Epithelial cell of esophagus (primary cell): ENCODE results near the gene ATP6V0D1.
"Not testable (repeated sequence)": the region's sequence is repeated elsewhere in the genome, so short reads cannot be mapped to it uniquely, and the experiment has no call there.

Experiments
- DNase-seq: peaks from one replicate; pipeline ENCODE4 v3.0.0; 2010; ENCODE audit warnings: low read depth
- H3K4me3 ChIP-seq: 2 replicates; pipeline ENCODE4 v1.5.1; 2011; ENCODE audit warnings: mild to moderate bottlenecking, low read length, control low read depth
- TF ChIP-seq, protein P1 (sequence below): IDR thresholded peaks from 2 replicates; pipeline ENCODE4 v1.5.1; 2011; ENCODE audit warnings: low read depth, mild to moderate bottlenecking, low read length, control low read depth, inconsistent platforms; ENCODE audit not compliant: insufficient read depth; ENCODE audit errors: missing control alignments

The ATP6V0D1 gene

DNA sequence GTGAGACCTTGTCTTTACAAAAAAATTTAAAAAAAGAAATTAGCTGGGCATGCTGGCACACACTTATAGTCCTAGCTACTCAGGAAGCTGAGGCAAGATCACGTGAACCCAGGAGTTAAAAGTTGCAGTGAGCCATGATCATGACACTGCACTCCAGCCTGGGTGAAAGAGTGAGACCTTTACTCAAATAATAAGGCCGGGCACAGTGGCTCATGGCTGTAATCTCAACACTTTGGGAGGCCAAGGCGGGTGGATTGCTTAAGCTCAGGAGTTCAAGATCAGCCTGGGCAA, 36.1 kb upstream of the ATP6V0D1 start:
- TF ChIP-seq, protein P1, sequence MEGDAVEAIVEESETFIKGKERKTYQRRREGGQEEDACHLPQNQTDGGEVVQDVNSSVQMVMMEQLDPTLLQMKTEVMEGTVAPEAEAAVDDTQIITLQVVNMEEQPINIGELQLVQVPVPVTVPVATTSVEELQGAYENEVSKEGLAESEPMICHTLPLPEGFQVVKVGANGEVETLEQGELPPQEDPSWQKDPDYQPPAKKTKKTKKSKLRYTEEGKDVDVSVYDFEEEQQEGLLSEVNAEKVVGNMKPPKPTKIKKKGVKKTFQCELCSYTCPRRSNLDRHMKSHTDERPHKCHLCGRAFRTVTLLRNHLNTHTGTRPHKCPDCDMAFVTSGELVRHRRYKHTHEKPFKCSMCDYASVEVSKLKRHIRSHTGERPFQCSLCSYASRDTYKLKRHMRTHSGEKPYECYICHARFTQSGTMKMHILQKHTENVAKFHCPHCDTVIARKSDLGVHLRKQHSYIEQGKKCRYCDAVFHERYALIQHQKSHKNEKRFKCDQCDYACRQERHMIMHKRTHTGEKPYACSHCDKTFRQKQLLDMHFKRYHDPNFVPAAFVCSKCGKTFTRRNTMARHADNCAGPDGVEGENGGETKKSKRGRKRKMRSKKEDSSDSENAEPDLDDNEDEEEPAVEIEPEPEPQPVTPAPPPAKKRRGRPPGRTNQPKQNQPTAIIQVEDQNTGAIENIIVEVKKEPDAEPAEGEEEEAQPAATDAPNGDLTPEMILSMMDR: no peak
- no peak overlapping the region for H3K4me3 ChIP-seq
- no peak for DNase-seq

DNA sequence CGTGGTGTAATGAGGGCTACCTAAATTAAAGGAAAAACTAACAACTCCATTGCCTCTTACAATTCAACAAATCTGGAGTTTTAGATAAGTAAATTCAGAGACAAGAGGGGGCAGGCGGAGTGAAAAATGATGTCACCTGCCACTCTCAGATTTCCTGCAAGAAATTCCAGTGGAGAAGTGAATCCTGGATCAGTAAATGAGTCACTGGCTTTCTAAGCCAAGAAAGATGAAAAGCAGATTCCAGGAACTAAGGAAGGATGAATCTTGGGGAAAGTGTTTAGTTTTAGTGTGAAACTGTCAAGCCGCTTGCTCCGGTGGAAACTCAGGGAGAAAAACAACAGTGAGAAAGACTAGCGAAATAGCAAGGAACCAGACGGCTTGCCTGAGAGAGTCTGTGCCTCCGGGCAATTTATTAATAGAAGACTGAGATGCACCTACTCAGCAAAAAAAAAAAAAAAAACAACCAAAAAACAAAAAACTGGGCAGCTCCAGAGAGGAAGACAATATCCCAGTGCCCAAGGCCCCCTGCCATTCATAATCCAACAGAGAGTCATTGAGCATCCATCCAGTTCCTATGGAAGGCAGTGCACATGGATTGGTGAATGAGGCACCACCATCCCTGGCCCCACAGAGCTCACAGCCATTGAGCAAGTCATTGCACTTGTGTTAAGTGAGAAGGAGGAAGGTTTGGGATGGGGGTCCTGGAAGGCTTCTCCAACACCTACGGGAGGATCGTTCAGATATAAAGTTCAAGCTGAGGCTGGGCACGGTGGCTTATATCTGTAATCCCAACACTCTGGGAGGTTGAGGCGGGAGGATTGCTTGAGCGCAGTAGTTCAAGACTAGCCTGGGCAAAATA, 35.6 kb upstream of the ATP6V0D1 start:
- peak; percentile 72 for DNase-seq
- H3K4me3 ChIP-seq: no peak overlapping the region
- TF ChIP-seq, protein P1: no peak

DNA sequence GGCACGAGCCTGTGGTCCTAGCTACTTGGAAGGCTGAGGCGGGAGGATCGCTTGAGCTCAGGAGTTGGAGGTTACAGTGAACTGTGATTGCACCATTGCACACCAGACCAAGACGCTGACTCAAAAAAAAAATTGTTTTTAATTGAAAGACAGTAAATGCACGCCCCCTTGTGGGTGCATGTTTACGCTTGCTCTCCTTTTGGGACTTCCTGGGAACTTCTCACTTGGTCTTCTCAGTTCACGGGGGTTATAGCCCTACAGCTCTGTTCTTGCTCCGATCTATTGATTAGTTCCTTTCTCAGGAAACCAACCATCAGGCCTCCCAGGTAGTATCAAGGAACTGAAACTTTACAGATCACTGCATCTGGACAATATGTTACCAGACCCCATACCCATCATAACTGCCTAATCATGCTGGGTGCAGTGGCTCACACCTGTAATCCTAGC, 33.4 kb upstream of the ATP6V0D1 start:
- peak; percentile 89 for DNase-seq
- TF ChIP-seq, protein P1: peak; percentile 72
- no peak overlapping the region for H3K4me3 ChIP-seq

DNA sequence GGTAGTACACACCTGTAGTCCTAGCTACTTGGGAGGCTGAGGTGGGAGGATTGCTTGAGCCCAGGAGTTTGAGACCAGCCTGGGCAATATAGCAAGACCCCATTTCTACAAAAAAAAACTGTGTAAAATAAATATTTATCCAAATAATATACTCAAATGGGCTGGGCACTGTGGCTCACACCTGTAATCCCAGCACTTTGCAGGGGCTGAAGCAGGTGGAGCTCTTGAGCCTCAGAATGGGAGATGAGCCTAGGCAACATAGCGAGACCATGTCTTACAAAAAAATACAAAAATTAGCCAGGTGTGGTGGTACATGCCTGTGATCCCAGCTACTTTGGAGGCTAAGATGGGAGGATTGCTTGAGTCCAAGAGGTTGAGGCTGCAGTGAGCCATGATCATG, 32.9 kb upstream of the ATP6V0D1 start:
- not testable (repeated sequence) for DNase-seq, H3K4me3 ChIP-seq

DNA sequence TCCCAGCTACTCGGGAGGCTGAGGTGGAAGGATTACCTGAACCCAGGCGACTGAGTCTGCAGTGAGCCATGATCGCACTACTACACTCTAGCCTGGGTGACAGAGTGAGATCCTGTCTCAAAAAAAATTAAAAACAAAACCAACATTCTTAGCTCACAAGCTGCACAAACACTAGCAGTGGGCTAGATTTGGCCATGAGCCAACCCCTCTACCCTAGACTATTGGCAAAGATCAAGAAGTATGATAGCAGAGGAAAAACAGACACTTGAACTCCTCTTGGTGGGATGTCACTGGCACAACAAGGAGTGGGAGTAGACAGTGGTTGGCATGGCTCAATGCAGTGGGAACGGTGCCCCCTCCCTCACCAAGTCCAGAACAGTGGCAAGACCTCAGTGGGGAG, 28.1 kb upstream of the ATP6V0D1 start:
- TF ChIP-seq, protein P1: no peak
- no peak for DNase-seq
- no peak overlapping the region for H3K4me3 ChIP-seq

DNA sequence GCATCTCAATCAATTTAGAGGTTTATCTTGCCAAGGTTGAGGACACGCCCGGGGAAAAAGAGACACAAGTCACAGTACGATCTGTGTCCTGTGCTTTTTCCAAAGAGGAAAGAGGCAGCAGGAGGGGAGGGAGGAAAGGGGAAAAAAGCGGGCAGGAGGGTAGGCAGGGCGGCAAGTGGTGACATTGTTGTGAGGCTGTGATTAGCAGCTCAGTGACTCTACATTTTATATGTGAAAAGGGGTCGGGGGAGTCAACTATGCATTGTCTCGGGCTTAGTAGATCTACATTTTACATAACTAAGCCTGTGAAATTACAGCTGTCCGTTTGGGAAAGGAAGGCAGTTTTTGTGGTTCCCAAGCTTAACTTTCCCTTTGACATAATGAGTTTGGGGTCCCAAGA, 25.5 kb upstream of the ATP6V0D1 start:
- H3K4me3 ChIP-seq: no peak overlapping the region
- DNase-seq: no peak
- TF ChIP-seq, protein P1: no peak

DNA sequence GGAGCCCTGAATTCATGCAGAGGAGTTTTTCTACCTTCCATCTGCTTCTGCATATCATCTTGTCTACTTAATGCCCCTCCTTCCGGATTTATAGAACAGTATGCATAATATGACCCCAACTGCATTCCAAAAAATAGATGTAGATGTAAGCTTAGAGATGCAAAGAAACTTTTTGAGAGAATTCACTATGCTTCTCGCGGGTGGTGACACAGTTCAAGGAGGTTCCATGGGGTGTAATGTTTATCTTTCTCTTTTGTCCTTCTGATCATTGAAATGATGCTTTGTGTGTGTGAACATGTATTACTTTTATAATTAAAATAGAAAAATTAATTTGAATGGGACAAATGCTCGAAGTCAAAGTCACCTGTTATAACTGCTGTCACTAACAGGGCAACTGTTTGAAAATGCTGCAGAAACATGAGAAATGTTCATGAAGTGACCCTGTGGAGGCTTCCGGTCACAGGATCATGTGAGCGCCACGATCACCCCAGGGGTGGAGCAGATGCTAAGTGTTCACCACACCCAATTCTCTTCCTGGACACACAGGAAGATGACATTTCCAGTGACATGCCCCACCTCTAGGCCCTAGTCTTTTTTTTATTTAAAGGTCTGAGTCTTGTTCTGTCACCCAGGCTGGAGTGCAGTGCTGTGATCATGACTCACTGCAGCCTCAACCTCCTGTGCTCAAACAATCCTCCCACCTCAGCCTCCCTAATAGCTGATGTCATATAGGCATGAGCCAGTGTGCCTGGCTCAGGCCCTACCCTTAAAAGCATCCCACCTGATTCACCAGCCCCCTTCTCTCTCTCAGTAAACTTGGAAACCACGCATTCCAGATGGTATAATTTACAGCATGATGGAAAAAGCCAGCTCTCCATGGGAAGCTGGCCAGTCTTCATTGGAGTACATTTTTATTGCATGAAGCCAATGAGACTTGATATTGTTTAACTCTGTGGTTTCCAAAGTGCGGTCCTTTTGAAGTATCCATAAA, 23.4 kb upstream of the ATP6V0D1 start:
- DNase-seq: no peak
- H3K4me3 ChIP-seq: no peak overlapping the region
- TF ChIP-seq, protein P1: no peak
